HG03354 (cell line): ENCODE results near the gene MYBPC1.

Source experiments
- ATAC-seq: cut with Tn5 transposase; IDR thresholded peaks from one replicate; pipeline ENCODE4 v1.9.1; 2021; ENCODE audit warnings: mild to moderate bottlenecking; ENCODE audit not compliant: unreplicated experiment, poor library complexity, severe bottlenecking

MYBPC1 gene

DNA sequence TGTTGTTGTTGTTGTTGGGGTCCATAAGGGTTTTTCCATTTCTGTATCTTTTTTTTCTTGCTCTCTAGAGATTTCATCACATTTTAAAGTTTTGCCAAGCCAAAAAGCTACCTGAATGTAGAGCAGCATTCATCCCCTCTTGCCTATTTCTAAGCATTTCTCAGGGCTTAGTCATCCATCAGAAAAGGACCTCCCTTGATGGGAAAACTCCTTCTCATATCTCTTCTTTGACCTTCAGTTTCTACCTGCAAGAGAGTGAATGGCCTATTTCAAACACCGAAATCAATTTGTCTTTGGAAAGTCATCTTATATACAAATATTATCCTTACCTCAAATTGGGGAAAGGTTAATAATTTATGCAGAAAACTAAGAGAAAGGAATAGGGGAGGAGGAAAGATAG, 4.5 kb downstream of the MYBPC1 start:
- no peak for ATAC-seq

DNA sequence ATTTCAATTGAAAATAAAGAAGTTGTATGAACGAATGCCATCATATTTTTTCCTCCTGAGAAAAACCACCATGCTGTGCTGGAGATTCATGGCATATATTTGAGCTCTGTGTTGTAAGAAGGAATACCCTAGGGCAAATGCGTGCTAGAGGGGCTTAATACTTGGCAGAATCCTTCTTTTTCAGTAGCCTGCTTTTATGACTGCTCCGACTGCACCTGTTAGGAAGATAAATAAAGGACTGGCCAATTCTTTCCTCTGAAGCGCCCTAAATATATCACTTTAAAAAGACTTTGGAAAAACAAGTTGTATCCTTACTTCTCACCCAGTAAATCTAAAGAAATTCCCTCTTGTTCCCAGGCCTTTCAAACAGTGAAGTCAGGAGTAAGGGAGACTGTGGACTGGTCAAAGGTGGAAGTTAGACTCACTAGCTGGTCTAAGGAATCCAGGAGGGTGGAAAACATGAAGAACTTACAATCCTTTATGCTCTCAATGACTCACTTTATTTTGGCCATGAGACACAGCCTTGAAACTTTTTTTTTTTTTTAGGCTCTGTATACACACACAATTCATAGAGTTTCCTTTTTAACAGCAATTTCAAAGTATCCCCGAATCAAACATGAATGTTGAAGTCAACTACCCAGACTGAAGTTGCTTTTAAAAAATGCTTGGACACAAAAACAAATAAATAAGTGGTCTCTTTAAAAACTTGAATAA, 5.2 kb downstream of the MYBPC1 start:
- ATAC-seq = no peak

DNA sequence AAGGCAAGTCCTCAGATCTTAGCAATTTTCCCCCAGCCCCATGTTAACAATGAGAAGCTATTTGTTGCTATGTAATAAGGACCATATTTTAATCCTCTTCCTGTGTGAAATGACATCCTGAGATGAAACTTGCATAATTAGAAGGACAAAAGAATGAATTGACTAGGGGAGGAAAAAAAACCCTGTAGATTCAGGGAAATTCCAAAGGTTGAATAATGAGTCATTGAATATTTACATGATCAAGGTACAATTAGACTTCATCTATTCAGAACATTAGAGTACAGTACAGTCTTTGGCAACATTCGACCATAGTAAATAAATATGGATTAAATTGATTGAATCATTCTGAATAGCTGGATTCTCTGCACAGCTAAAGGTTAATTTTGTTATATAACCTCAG, 9.4 kb downstream of the MYBPC1 start:
- no peak for ATAC-seq

DNA sequence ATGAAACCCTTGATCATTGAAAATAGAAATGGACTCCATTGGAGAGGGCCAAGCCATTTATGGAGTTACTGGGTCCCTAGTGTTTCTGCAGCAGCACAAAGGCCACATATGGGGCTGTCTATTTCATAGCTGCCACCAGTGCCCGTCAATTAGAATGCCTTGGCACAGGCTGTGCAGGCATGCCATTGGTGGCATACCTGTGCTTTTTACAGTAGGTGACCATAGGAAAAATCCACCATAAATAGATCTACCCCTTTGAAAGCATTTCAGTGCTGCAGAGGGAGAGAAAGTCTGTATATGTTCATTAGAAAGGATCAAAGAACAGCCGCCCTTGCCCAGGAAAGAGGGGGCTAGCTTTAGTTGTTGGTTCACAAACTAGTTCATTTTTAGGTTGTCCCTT, 13.1 kb downstream of the MYBPC1 start:
- no peak for ATAC-seq

DNA sequence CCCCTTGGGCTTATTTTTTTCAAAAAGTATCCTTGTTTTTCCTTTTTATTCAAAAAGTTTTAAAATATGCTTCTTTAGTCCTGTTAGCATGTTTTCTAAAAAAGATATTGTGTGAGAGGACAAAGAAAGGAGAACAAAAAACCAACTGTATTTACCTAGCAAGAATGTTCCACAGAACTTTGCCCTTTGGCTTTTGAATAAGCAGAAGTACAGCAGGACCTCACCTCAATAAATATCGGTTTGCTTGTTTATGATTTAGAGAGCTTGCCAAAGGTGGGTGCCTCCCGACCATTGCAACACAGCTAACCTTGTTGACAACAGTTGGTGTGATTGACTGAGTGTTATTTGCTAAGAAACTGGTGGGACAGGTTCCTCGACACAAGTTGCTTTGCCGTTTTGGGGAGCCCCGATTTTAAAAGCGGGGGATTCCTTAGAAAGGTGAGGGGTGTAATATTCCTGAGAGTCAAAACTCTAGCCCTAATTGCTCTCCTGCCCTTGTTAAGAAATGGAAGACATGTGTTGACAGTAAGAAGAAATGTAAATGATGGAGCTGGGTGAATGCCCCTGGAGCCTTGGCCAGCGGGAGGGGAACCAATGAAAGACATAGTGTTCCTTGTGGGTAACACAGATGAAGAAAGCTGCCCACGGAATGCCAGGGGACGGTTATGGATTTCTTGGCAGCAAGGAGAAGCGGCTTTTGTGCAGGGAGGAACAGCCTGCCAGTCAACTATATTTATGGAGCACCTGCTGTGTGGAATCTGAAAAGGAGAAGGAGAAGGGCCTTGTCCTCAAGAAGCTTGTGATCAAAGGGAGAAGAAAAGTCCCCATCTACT, 13.7 kb downstream of the MYBPC1 start:
- no peak for ATAC-seq

DNA sequence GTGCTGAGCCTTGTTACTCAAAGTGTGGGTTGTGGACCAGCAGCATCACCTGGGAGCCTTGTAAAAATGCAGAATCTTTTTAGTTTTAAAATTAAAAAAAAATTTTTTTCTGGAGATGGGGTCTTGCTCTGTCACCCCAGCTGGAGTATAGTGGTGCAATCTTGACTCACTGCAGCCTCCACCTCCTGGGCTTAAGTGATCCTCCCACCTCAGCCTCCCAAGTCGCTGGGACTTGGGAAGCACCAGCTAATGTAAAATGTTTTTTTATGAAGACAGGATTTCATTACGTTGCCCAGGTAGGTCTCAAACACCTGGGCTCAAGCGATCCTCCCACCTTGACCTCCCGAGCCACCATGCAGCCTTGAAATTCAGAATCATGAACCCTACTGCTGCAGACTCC, 14.4 kb downstream of the MYBPC1 start:
- no peak for ATAC-seq

DNA sequence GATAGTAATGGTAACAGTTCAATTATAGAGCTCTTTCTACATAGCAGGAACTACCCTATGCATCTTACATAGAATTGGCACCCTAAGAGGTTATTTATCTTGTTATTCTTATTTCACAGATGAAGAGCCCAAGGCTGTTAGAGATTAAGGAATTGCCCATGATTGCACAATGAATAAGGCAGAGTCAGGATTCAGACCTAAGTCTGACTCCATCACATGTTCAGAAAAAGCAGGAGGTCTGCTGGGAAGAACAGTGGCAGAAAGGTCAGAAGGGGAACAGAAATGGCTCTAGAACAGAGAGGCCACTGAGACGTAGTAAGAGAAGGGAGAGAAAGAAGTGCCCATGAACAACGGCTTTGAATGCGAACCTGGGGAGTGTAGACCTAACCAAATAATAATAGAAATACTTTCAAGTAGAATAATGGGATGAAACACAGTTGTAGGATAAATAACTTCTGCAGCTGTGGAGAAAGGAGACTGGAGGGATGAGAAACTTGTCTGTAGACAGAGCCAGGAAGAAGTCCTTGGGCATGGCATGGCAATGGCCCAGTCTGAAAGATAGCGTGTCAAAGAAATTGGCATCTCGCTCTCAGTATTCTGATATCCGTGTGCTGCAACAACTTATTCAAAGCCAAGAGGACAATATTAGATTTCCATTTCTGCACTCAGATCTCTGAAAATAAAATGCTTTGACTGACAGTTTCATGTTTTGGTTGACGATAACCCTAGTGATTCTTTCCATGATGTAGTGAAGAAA, 17.6 kb downstream of the MYBPC1 start:
- ATAC-seq = no peak

DNA sequence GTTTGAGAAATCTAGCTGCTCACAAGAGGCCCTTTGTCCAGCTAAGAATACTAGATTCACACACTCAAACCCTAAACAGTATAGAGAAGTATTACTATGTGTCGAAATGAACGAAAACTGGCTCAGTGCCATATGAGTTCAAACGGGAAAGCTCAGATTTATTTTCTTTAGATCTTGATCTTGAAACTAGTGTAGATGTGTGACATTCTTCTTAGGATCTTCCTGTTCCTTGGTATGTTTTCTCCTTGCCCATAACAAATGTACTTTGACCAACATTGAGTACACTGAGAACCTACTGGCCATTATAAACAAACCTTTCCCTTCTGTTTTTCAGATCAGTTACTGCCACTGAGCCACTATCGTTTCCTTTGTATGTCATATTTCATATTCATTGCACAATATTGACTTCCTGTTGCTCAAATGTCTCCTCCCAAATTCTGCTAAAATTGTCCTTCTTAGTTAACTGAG, 21.3 kb downstream of the MYBPC1 start:
- no peak for ATAC-seq

DNA sequence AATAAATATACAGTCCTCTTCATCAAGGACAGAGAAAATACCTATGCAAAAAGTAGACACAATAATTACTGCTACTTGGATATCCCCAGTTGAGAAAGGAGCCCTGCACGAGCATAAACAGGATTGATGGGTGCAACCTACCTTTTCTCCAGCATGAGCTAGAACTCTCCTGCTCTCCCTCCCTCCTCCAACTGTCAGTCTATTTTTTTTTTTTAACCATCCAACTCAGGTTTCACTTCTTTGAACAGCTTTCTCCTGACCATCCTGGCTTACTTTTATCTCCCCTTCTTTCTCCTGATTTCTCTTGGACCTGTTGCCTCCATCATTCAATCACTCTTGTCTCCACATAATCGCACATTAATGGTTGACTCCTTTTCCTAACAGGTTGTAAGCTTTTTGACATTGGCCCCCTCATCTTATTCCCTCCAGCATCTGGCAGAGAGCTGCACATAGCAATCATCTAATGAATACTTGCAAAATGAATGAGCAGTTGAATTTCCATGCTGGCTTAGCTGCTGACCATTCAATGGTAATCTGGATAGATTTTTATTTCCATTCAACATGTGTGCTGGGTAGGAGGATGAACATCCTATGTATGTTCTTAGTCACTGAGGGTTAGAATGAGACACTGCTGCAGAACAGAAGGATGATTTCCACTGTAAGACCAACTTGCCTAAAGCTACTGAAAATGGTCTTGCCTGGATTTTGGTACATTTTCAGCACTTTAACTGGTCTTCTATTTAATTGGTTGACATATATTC, 24.4 kb downstream of the MYBPC1 start:
- no peak for ATAC-seq

DNA sequence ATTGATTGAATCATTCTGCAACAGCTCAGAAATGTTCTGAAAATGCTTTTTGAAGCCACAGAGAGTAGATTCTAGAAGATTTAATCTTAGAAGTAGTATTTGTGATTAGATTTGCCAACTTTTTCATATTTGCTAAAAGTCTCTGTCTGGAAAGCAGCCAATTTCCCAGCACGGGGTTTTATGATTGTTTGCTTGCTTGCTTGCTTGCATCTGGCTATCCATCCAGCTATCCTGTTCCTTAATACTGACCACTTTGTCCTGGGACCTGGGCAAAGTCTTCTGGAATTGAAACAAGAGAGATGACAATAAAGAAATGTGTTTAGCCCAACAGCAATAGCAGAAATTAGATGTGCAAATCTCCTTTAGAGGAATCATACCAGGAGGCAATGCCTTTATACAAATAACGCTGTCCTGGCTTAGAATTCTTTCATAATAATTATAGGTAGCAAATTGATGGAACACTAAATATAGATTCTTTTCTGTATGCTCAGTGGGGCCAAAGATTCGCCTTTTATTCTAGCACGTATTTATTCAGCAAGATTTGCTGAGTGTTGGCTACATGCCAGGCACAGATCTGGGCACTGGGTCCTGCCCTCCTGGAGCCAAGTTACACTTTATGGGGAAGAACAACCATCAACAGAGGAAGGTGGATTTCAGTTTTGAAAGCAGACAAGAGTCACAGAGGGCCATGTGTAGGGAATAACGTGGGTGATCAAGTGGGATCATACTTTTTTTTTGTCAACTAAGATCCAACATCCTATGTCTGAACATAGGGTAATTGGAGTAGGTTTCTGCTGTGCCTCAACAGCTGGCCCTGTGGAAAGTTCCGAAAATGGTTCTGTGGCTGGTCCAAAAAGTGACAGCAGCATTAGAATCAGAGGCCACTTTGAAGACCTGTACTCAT, 25.3 kb downstream of the MYBPC1 start:
- ATAC-seq = no peak

DNA sequence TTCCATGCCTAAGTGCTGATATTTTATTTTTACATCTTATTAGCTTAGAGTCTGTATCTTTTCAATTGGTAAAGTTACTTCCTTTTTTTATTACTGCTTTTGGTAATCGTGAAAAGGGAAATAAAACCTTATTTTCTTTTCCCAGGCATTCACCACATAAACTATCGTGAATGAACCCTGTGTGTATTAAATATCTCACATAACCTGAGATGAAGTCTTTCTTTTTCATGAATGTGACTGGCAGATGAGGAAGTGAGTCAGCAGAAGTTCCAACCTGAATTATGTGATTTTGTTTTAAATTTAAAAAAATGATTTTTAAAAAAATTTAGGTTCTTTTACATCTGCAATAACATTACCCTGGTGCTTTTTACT, 26.0 kb downstream of the MYBPC1 start:
- no peak for ATAC-seq

DNA sequence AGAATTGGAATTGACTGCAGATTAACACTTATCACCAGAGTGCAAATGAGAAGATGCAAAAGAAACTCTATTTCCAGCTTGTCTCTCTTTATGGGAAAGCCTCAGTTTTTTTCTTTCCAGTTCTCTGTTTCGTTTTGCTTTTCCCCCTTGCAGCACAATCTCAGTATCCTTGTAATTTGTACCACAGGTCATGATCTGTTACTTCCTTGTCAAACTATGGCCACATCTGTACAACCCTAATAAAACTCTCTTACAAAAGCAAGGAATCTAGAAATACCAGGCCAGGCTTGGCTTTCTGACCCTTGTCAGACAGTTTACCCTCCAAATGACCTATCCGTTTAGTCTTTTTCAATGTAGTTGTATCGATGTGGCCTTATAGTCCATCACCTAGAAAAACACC, 33.9 kb downstream of the MYBPC1 start:
- no peak for ATAC-seq

DNA sequence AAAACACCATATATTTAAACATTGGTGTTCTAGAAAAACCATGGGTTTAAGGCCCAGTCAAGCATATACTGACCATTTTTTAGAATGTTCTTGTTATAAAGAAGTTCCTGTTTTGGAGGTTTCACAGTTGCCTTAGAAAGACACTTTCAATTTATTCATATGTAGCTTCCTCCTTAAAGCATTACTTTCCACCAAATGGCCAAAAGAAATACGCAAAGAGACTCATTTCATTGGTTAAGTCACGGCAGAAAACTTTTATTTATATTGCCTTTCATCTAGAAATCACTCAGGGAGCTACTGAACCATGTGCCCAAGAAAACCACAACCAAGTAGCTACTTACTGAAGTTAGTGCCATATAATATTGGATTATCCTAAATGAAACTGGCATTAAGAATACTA, 40.0 kb downstream of the MYBPC1 start:
- peak; percentile 90 for ATAC-seq

DNA sequence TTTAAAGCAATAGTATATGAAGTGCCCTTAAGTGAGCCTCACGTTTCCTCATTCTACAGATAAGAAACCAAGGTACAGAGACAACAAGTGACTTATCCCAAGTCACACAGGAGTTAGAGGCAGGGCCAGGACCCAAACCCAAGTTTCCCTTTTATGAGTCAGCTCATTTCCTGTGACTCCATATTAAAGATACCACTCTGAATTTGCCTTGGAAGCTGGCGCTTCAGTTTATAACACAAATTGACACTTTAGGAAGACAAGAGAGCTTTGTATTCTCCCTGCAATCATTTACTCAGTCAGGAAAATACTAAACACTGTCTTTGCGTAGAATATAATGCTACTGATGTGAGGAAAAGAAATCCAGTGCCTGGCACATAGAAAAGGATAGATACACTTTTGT, 43.2 kb downstream of the MYBPC1 start:
- ATAC-seq = no peak

DNA sequence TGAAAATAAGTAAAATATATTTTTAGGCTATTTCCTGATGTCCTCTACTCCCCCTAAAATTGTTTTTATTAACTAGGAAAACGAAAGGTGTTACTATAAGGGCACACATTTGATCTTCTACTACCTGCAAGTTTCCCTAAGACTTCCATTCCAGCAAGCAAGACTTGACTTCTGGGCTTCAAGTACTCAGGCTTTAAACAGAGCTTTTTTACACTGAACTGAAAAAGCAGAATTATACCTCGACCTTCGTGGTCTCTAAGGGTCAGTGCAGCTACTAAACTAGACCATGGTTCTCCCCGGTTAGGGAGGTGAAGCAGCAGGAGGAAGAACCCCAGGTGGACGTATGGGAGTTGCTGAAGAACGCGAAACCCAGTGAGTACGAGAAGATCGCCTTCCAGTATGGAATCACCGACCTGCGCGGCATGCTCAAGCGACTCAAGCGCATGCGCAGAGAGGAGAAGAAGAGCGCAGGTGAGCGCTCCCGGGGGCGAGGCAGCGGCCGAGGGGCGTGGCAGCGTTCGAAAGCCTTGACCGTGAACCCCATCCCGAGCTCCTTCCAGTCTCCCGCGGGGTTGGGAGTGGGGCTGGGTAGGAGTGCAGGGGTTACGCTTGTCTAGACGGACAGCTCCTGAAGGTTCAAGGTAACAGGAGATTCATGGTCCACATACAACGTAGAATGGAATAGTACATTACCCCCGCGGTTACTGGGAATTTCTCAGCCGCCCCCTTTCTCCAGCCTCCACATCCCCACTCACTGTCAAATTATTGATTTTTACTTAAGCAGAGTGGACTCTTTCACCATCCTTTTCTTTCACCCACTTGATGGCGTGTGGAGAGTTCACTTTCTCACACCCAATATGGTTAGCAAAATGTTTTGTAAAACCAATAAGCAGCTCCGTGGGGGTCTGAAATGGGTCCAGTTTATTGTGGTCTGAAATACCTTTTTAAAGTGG, 47.6 kb downstream of the MYBPC1 start:
- no peak for ATAC-seq

DNA sequence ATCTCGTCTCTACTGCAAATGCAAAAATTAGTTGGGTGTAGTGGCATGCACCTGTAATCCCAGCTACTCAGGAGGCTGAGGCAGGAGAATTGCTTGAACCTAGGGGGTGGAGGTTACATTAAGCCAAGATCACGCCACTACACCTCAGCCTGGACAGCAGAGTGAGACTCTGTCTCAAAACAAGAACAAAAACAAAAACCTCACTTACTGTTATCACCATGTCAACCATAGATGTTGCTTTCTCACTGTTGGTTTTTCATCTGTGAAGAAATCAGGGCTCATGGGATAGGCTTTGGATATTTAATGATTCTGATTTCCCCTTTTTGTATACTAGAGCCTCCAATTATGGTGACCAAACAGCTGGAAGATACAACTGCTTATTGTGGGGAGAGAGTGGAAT, 52.9 kb downstream of the MYBPC1 start:
- no peak for ATAC-seq

DNA sequence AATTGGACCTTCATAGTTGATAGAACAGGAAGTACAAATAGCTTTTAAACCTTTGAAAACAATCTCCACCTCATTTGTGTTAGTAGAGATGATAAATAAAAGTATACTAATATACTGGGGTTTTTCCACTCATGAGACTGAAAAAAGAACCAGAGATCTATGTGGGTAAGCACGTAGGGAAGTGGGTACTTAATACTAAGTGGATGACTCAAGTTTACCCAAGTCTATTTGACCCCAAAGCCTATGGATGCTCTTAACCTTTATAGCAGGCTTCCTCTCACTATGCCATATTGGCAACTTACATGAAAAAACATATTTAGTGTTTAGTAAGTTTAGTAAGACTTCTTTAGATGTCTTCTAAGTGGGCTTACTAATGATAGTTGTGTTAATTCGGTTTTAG, 53.4 kb downstream of the MYBPC1 start:
- no peak for ATAC-seq
